H1 (cell line): ENCODE data around the gene INPP4A. TPM values are rescaled to one million over a fixed set of nuclear protein-coding genes. Genes with fewer than 3 reads are reported as not detected.

Source experiments
- CTCF ChIA-PET: fragments of 300-600 bp; sonication (Branson Sonifier 250); formaldehyde crosslinking; loops from one replicate; lab custom pipeline; 2021; ENCODE audit not compliant: partially characterized antibody; lab: Charles Lee
- POLR2A ChIA-PET: fragments of 300-600 bp; sonication (Branson Sonifier 250); formaldehyde crosslinking; loops from one replicate; lab custom pipeline; 2021; ENCODE audit warnings: inconsistent platforms; ENCODE audit not compliant: partially characterized antibody; lab: Charles Lee
- DNase-seq, 2 experiments: peaks; one replicate each; pipeline versions ENCODE4 v3.0.0 to v3.0.0-alpha.2; 2010 to 2022; ENCODE audit warnings: low spot score in 2 of 2, low read depth in 1 of 2, mixed read lengths in 1 of 2
- FAIRE-seq: peaks from 2 replicates; lab custom pipeline; 2011; peaks lifted over from hg19 to GRCh38; lab: Jason Lieb, UNC
- H2AFZ ChIP-seq: 2 replicates; pipeline ENCODE4 v1.8.1; 2012; ENCODE audit warnings: low read length, inconsistent platforms
- H2AK5ac ChIP-seq: 2 replicates; pipeline ENCODE4 v1.6.1; 2013; ENCODE audit warnings: low read depth, low read length
- H2BK120ac ChIP-seq: replicated peaks from 2 replicates; pipeline ENCODE3; 2013; ENCODE audit warnings: low read depth, low read length, inconsistent platforms
- H2BK12ac ChIP-seq: 2 replicates; pipeline ENCODE4 v1.6.1; 2013; ENCODE audit warnings: low read depth, low read length
- H2BK15ac ChIP-seq: 2 replicates; pipeline ENCODE4 v1.6.1; 2013; ENCODE audit warnings: low read length
- H2BK20ac ChIP-seq: 2 replicates; pipeline ENCODE4 v1.6.1; 2013; ENCODE audit warnings: low read length
- H2BK5ac ChIP-seq: 2 replicates; pipeline ENCODE4 v1.6.1; 2013; ENCODE audit warnings: low read depth, low read length
- H3K14ac ChIP-seq: 2 replicates; pipeline ENCODE4 v1.6.1; 2013; ENCODE audit warnings: inconsistent platforms; ENCODE audit not compliant: insufficient read length
- H3K18ac ChIP-seq: 2 replicates; pipeline ENCODE4 v1.6.1; 2013; ENCODE audit warnings: low read length; ENCODE audit errors: extremely low read depth
- H3K23ac ChIP-seq: 2 replicates; pipeline ENCODE4 v1.6.1; 2013; ENCODE audit warnings: inconsistent platforms; ENCODE audit not compliant: insufficient read length
- H3K23me2 ChIP-seq: 2 replicates; pipeline ENCODE4 v1.6.1; 2013; ENCODE audit warnings: low read depth, low read length
- H3K27ac ChIP-seq: 2 replicates; pipeline ENCODE4 v1.6.1; 2011; ENCODE audit warnings: low read depth, low read length, inconsistent platforms
- H3K27me3 ChIP-seq, 4 experiments: replicated peaks in 1 of 4; 1 replicate in 1 of 4; 2 replicates in 3 of 4; pipeline versions ENCODE4 v1.6.1 to v1.8.1; 2011 to 2013; ENCODE audit warnings: low read length in 3 of 4, mild to moderate bottlenecking in 3 of 4, inconsistent platforms in 2 of 4, mixed read lengths in 2 of 4, moderate library complexity in 1 of 4; ENCODE audit not compliant: control insufficient read depth in 3 of 4, insufficient read depth in 3 of 4; ENCODE audit errors: extremely low read depth in 1 of 4
- H3K36me3 ChIP-seq, 4 experiments: 2 replicates each; pipeline versions ENCODE4 v1.6.1 to v1.8.1; 2011 to 2013; ENCODE audit warnings: mild to moderate bottlenecking in 4 of 4, low read length in 3 of 4, moderate library complexity in 2 of 4, control low read depth in 1 of 4, inconsistent platforms in 1 of 4; ENCODE audit not compliant: insufficient read depth in 4 of 4, control insufficient read depth in 2 of 4
- H3K4ac ChIP-seq: replicated peaks from 2 replicates; pipeline ENCODE3; 2013; ENCODE audit warnings: low read length, low read depth, mixed read lengths, inconsistent platforms; ENCODE audit not compliant: insufficient read length
- H3K4me1 ChIP-seq, 4 experiments: replicated peaks in 1 of 4; 1 replicate in 1 of 4; 2 replicates in 3 of 4; pipeline versions ENCODE4 v1.6.1 to v1.8.1; 2011 to 2013; ENCODE audit warnings: low read length in 3 of 4, inconsistent platforms in 2 of 4, mixed read lengths in 1 of 4; ENCODE audit not compliant: insufficient read depth in 4 of 4, control insufficient read depth in 3 of 4
- H3K4me2 ChIP-seq, 2 experiments: 2 replicates each; pipeline versions ENCODE4 v1.6.1 to v1.8.1; 2011 to 2013; ENCODE audit warnings: low read depth in 2 of 2, low read length in 2 of 2, control low read depth in 1 of 2, inconsistent platforms in 1 of 2, mild to moderate bottlenecking in 1 of 2; ENCODE audit not compliant: insufficient read depth in 1 of 2
- H3K4me3 ChIP-seq, 4 experiments: fragments of 200-600, 300-600 bp in 1 of 4; sonication (generic), shearing (Covaris generic), sonication (Bioruptor Twin) in 1 of 4; 2 replicates each; pipeline versions ENCODE4 v1.5.1 to v1.8.1; 2011 to 2016; ENCODE audit warnings: low read length in 4 of 4, low read depth in 3 of 4, control low read depth in 2 of 4, inconsistent platforms in 2 of 4, mild to moderate bottlenecking in 2 of 4, mixed read lengths in 1 of 4, moderate library complexity in 1 of 4; ENCODE audit not compliant: insufficient read depth in 2 of 4; ENCODE audit errors: extremely low read depth in 1 of 4
- H3K56ac ChIP-seq: replicated peaks from 2 replicates; pipeline ENCODE3; 2013; ENCODE audit warnings: low read depth, mild to moderate bottlenecking, mixed read lengths, low read length, inconsistent platforms; ENCODE audit not compliant: insufficient read length
- H3K79me1 ChIP-seq: 2 replicates; pipeline ENCODE4 v1.6.1; 2013; ENCODE audit warnings: low read depth, low read length, control low read depth
- H3K79me2 ChIP-seq, 2 experiments: 2 replicates each; pipeline versions ENCODE4 v1.6.1 to v1.8.1; 2012 to 2013; ENCODE audit warnings: low read length in 2 of 2, mild to moderate bottlenecking in 2 of 2, inconsistent platforms in 1 of 2; ENCODE audit not compliant: insufficient read depth in 2 of 2, control insufficient read depth in 1 of 2
- H3K9ac ChIP-seq, 4 experiments: replicated peaks in 1 of 4; 1 replicate in 1 of 4; 2 replicates in 3 of 4; pipeline versions ENCODE4 v1.6.1 to v1.8.1; 2011 to 2013; ENCODE audit warnings: low read depth in 3 of 4, low read length in 3 of 4, control low read depth in 2 of 4, mild to moderate bottlenecking in 2 of 4, moderate library complexity in 2 of 4, inconsistent platforms in 1 of 4; ENCODE audit errors: extremely low read depth in 1 of 4
- H3K9me3 ChIP-seq, 2 experiments: 2 replicates each; pipeline versions ENCODE4 v1.6.1 to v1.8.1; 2012 to 2013; ENCODE audit warnings: mild to moderate bottlenecking in 2 of 2, moderate library complexity in 2 of 2, control low read depth in 1 of 2, inconsistent platforms in 1 of 2, low read depth in 1 of 2, low read length in 1 of 2, mixed read lengths in 1 of 2; ENCODE audit not compliant: insufficient read depth in 2 of 2
- H4K20me1 ChIP-seq, 2 experiments: replicated peaks in 1 of 2; 2 replicates each; pipeline versions ENCODE3 to v1.8.1; 2011 to 2013; ENCODE audit warnings: inconsistent platforms in 2 of 2, low read length in 2 of 2, mild to moderate bottlenecking in 1 of 2; ENCODE audit not compliant: insufficient read depth in 2 of 2, control insufficient read depth in 1 of 2
- H4K5ac ChIP-seq: 2 replicates; pipeline ENCODE4 v1.6.1; 2013; ENCODE audit warnings: low read length, low read depth, mixed read lengths, inconsistent platforms; ENCODE audit not compliant: insufficient read length
- H4K8ac ChIP-seq: 2 replicates; pipeline ENCODE4 v1.8.0; 2013; ENCODE audit warnings: mild to moderate bottlenecking, moderate library complexity, low read length, inconsistent platforms; ENCODE audit not compliant: insufficient read depth; ENCODE audit errors: extremely low read depth
- H4K91ac ChIP-seq: replicated peaks from 2 replicates; pipeline ENCODE3; 2013; ENCODE audit warnings: low read length, mixed read lengths, inconsistent platforms; ENCODE audit not compliant: insufficient read length
- CBX8 ChIP-seq: fragments of 300-800, 300-1000 bp; sonication (generic); IDR thresholded peaks from 2 replicates; pipeline ENCODE4 v1.7.1; 2016; ENCODE audit warnings: low read depth, low read length, borderline replicate concordance
- CTCF ChIP-seq, 3 experiments: IDR thresholded peaks; 1 replicate in 2 of 3; 2 replicates in 1 of 3; pipeline versions ENCODE4 v1.5.1 to v1.6.1; 2011; ENCODE audit warnings: low read length in 3 of 3, mild to moderate bottlenecking in 3 of 3, inconsistent platforms in 2 of 3, low read depth in 1 of 3, moderate library complexity in 1 of 3; ENCODE audit not compliant: insufficient read depth in 1 of 3; ENCODE audit errors: control extremely low read depth in 1 of 3
- GABPA ChIP-seq: IDR thresholded peaks from 2 replicates; pipeline ENCODE4 v1.6.1; 2011; ENCODE audit warnings: mild to moderate bottlenecking, low read length, moderate library complexity, borderline replicate concordance; ENCODE audit not compliant: insufficient read depth
- JUN ChIP-seq: IDR thresholded peaks from 2 replicates; pipeline ENCODE4 v1.6.1; 2011; ENCODE audit warnings: low read depth, mild to moderate bottlenecking, improper control_type of control experiment, low read length
- KDM4A ChIP-seq: IDR thresholded peaks from one replicate; pipeline ENCODE4 v1.7.1; 2012; ENCODE audit warnings: low read depth, mild to moderate bottlenecking, moderate library complexity, low read length, inconsistent platforms; ENCODE audit not compliant: severe bottlenecking
- POLR2AphosphoS5 ChIP-seq: IDR thresholded peaks from 2 replicates; pipeline ENCODE4 v1.6.1; 2011; ENCODE audit warnings: low read depth, low read length
- SIX5 ChIP-seq: IDR thresholded peaks from 2 replicates; pipeline ENCODE4 v1.6.1; 2011; ENCODE audit warnings: mild to moderate bottlenecking, low read depth, low read length
- SP2 ChIP-seq: IDR thresholded peaks from 2 replicates; pipeline ENCODE4 v1.6.1; 2012; ENCODE audit warnings: mild to moderate bottlenecking, low read length, inconsistent platforms
- TEAD4 ChIP-seq: IDR thresholded peaks from 2 replicates; pipeline ENCODE4 v1.6.1; 2012; ENCODE audit warnings: low read depth, low read length, inconsistent platforms, mixed read lengths
- WGBS, 2 experiments: shearing (Covaris generic) in 1 of 2; methylation state at CpG; one replicate each; pipeline versions ENCODE4 v1.1.6 to v1.1.7; 2013 to 2015; ENCODE audit warnings: low lambda C conversion rate in 2 of 2, mixed read lengths in 2 of 2, inconsistent platforms in 1 of 2, low coverage in 1 of 2, missing lambda C conversion rate in 1 of 2; ENCODE audit not compliant: insufficient replicate concordance in 2 of 2, insufficient coverage in 1 of 2, insufficient read length in 1 of 2; ENCODE audit errors: extremely low coverage in 1 of 2, missing lambda C conversion rate in 1 of 2; 5-methylcytosine and 5-hydroxymethylcytosine counted together
- polyA plus RNA-seq, 7 experiments: library from polyadenylated mRNA; depleted of rRNA in 3 of 7; stranded (reverse) in 5 of 7; unstranded in 2 of 7; fragments of >200 nt in 5 of 7; fragments of 200-250 nt in 2 of 7; gene quantifications; 1 replicate in 5 of 7; 2 replicates in 1 of 7; 4 replicates in 1 of 7; pipeline versions ENCODE4 v1.2.1 to v1.2.3, GENCODE V29; 2011 to 2013; ENCODE audit warnings: missing spikeins in 2 of 7, mixed read lengths in 2 of 7
- total RNA-seq: library from RNA; stranded (reverse); fragmentation: NEBNext Ultra II Directional; extraction: Animal tissue kit (Norgen Biotek cat#: 25700); gene quantifications from 2 replicates; pipeline ENCODE4 v1.2.1, GENCODE V29; 2021
- TF ChIP-seq, protein P1 (sequence below): IDR thresholded peaks from 2 replicates; pipeline ENCODE4 v1.6.1; 2011; ENCODE audit warnings: low read length, improper control_type of control experiment

Gene INPP4A
- total and polyA plus RNA-seq, 2 of the 8 experiments (the other 6 are each of a cell fraction or from before 2014, with no cell fraction given) = 25.6 to 34.3 TPM

DNA sequence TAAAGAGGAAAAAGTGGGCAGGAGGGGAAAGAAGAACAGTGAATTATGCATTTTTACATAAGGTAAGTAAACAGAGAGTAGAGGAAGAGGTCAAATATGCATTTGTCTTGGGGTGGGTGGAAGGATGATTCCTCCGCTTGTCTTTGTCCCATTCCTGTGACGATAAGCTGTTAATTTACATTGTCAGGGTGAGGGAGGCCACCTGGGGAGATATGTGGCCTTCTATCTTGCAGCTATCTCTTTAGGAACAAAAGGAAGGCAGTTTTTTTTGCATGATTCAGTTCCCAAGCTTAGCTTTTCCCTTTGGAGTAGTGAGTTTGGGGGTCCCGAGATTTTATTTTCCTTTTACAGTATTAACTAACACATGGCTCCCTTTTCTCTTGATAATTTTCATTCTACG, 2.2 kb upstream of the INPP4A start:
- Histone ChIP-seq H3K18ac (no peak overlapping the region), H4K20me1 (peaks cover 4 to 11% of the 10 kb centered on the region in 2 experiments), H4K91ac (no peak overlapping the region), H3K36me3 (no peaks in the 10 kb centered on the region), H3K27me3 (no peaks in the 10 kb centered on the region), H2BK120ac (no peak overlapping the region), H3K4me1 (peaks cover 0 to 20% (median 15%) of the 10 kb centered on the region in 4 experiments; a peak in 6 of 7 replicates), H2BK5ac (0 out of 2 replicates have a peak overlapping the region, but pooled peaks have one; percentile 49), H2AFZ (no peak overlapping the region), H2BK15ac (no peak overlapping the region), H4K5ac (peak overlapping the region; percentile 51), H3K9ac (no peak overlapping the region), H3K23me2 (peaks cover 8% of the 10 kb centered on the region), H3K4me2 (peak overlapping the region; percentile 28 to 40; a peak in 1 of 4 replicates), H3K79me1 (peaks cover 8% of the 10 kb centered on the region), H3K27ac (peak overlapping the region; percentile 53; the same call in 1 of the 2 replicates), H3K23ac (no peak overlapping the region), H3K14ac (no peak overlapping the region), H2BK12ac (no peak overlapping the region), H3K4ac (no peak overlapping the region), H3K79me2 (peaks cover 0 to 25% of the 10 kb centered on the region in 2 experiments), H2BK20ac (no peak overlapping the region), H3K4me3 (peak overlapping the region in 1 of 4 experiments; percentile 19; a peak in 1 of 8 replicates), H4K8ac (no peak overlapping the region), H3K9me3 (peaks cover 2% of the 10 kb centered on the region in 2 experiments; a peak in 1 of 4 replicates), H2AK5ac (no peak overlapping the region), H3K56ac (no peak overlapping the region)
- POLR2A ChIA-PET = no interaction called here
- WGBS, 2 experiments = 37% methylated on average over 4 of the region's 4 CpGs; no CpG with 5 or more reads in 1 of the 2 experiments
- DNase-seq (no peak), FAIRE-seq (no peak)
- CTCF ChIA-PET = interaction anchor here (0.6 to 1.3 kb wide), 4 partner anchors 8 to 744 kb away, joined by 3 to 4 read pairs (median 3); no protein-coding TSS in a partner anchor
- TF ChIP-seq SP2 = no peak
- TF ChIP-seq GABPA = no peak
- TF ChIP-seq TEAD4 = no peak
- no peak for TF ChIP-seq SIX5
- no peak for TF ChIP-seq CBX8
- TF ChIP-seq JUN = no peak
- no peak for TF ChIP-seq CTCF (IDR thresholded peaks at IDR 0.05; ENCODE audit: control extremely low read depth in 1 of 3, insufficient read depth in 1 of 3, low read depth in 1 of 3, low read length in 3 of 3)
- TF ChIP-seq, protein P1, sequence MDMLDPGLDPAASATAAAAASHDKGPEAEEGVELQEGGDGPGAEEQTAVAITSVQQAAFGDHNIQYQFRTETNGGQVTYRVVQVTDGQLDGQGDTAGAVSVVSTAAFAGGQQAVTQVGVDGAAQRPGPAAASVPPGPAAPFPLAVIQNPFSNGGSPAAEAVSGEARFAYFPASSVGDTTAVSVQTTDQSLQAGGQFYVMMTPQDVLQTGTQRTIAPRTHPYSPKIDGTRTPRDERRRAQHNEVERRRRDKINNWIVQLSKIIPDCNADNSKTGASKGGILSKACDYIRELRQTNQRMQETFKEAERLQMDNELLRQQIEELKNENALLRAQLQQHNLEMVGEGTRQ = no peak
- no peak for TF ChIP-seq KDM4A
- no peak for TF ChIP-seq POLR2AphosphoS5
